H1 (cell line): ENCODE measurements around the gene SLC8A1. TPM values are rescaled to one million over a fixed set of nuclear protein-coding genes. Genes with fewer than 3 reads are reported as not detected.

ENCODE experiments used
- CTCF ChIA-PET: fragments of 300-600 bp; sonication (Branson Sonifier 250); formaldehyde crosslinking; loops from one replicate; lab custom pipeline; 2021; ENCODE audit not compliant: partially characterized antibody; lab: Charles Lee
- POLR2A ChIA-PET: fragments of 300-600 bp; sonication (Branson Sonifier 250); formaldehyde crosslinking; loops from one replicate; lab custom pipeline; 2021; ENCODE audit warnings: inconsistent platforms; ENCODE audit not compliant: partially characterized antibody; lab: Charles Lee
- DNase-seq, 2 experiments: peaks; one replicate each; pipeline versions ENCODE4 v3.0.0 to v3.0.0-alpha.2; 2010 to 2022; ENCODE audit warnings: low spot score in 2 of 2, low read depth in 1 of 2, mixed read lengths in 1 of 2
- FAIRE-seq: peaks from 2 replicates; lab custom pipeline; 2011; peaks lifted over from hg19 to GRCh38; lab: Jason Lieb, UNC
- H2AFZ ChIP-seq: 2 replicates; pipeline ENCODE4 v1.8.1; 2012; ENCODE audit warnings: low read length, inconsistent platforms
- H2AK5ac ChIP-seq: 2 replicates; pipeline ENCODE4 v1.6.1; 2013; ENCODE audit warnings: low read depth, low read length
- H2BK120ac ChIP-seq: replicated peaks from 2 replicates; pipeline ENCODE3; 2013; ENCODE audit warnings: low read depth, low read length, inconsistent platforms
- H2BK12ac ChIP-seq: 2 replicates; pipeline ENCODE4 v1.6.1; 2013; ENCODE audit warnings: low read depth, low read length
- H2BK15ac ChIP-seq: 2 replicates; pipeline ENCODE4 v1.6.1; 2013; ENCODE audit warnings: low read length
- H2BK20ac ChIP-seq: 2 replicates; pipeline ENCODE4 v1.6.1; 2013; ENCODE audit warnings: low read length
- H2BK5ac ChIP-seq: 2 replicates; pipeline ENCODE4 v1.6.1; 2013; ENCODE audit warnings: low read depth, low read length
- H3K14ac ChIP-seq: 2 replicates; pipeline ENCODE4 v1.6.1; 2013; ENCODE audit warnings: inconsistent platforms; ENCODE audit not compliant: insufficient read length
- H3K18ac ChIP-seq: 2 replicates; pipeline ENCODE4 v1.6.1; 2013; ENCODE audit warnings: low read length; ENCODE audit errors: extremely low read depth
- H3K23ac ChIP-seq: 2 replicates; pipeline ENCODE4 v1.6.1; 2013; ENCODE audit warnings: inconsistent platforms; ENCODE audit not compliant: insufficient read length
- H3K23me2 ChIP-seq: 2 replicates; pipeline ENCODE4 v1.6.1; 2013; ENCODE audit warnings: low read depth, low read length
- H3K27ac ChIP-seq: 2 replicates; pipeline ENCODE4 v1.6.1; 2011; ENCODE audit warnings: low read depth, low read length, inconsistent platforms
- H3K27me3 ChIP-seq, 4 experiments: replicated peaks in 1 of 4; 1 replicate in 1 of 4; 2 replicates in 3 of 4; pipeline versions ENCODE4 v1.6.1 to v1.8.1; 2011 to 2013; ENCODE audit warnings: low read length in 3 of 4, mild to moderate bottlenecking in 3 of 4, inconsistent platforms in 2 of 4, mixed read lengths in 2 of 4, moderate library complexity in 1 of 4; ENCODE audit not compliant: control insufficient read depth in 3 of 4, insufficient read depth in 3 of 4; ENCODE audit errors: extremely low read depth in 1 of 4
- H3K36me3 ChIP-seq, 4 experiments: 2 replicates each; pipeline versions ENCODE4 v1.6.1 to v1.8.1; 2011 to 2013; ENCODE audit warnings: mild to moderate bottlenecking in 4 of 4, low read length in 3 of 4, moderate library complexity in 2 of 4, control low read depth in 1 of 4, inconsistent platforms in 1 of 4; ENCODE audit not compliant: insufficient read depth in 4 of 4, control insufficient read depth in 2 of 4
- H3K4ac ChIP-seq: replicated peaks from 2 replicates; pipeline ENCODE3; 2013; ENCODE audit warnings: low read length, low read depth, mixed read lengths, inconsistent platforms; ENCODE audit not compliant: insufficient read length
- H3K4me1 ChIP-seq, 4 experiments: replicated peaks in 1 of 4; 1 replicate in 1 of 4; 2 replicates in 3 of 4; pipeline versions ENCODE4 v1.6.1 to v1.8.1; 2011 to 2013; ENCODE audit warnings: low read length in 3 of 4, inconsistent platforms in 2 of 4, mixed read lengths in 1 of 4; ENCODE audit not compliant: insufficient read depth in 4 of 4, control insufficient read depth in 3 of 4
- H3K4me2 ChIP-seq, 2 experiments: 2 replicates each; pipeline versions ENCODE4 v1.6.1 to v1.8.1; 2011 to 2013; ENCODE audit warnings: low read depth in 2 of 2, low read length in 2 of 2, control low read depth in 1 of 2, inconsistent platforms in 1 of 2, mild to moderate bottlenecking in 1 of 2; ENCODE audit not compliant: insufficient read depth in 1 of 2
- H3K4me3 ChIP-seq, 4 experiments: fragments of 200-600, 300-600 bp in 1 of 4; sonication (generic), shearing (Covaris generic), sonication (Bioruptor Twin) in 1 of 4; 2 replicates each; pipeline versions ENCODE4 v1.5.1 to v1.8.1; 2011 to 2016; ENCODE audit warnings: low read length in 4 of 4, low read depth in 3 of 4, control low read depth in 2 of 4, inconsistent platforms in 2 of 4, mild to moderate bottlenecking in 2 of 4, mixed read lengths in 1 of 4, moderate library complexity in 1 of 4; ENCODE audit not compliant: insufficient read depth in 2 of 4; ENCODE audit errors: extremely low read depth in 1 of 4
- H3K56ac ChIP-seq: replicated peaks from 2 replicates; pipeline ENCODE3; 2013; ENCODE audit warnings: low read depth, mild to moderate bottlenecking, mixed read lengths, low read length, inconsistent platforms; ENCODE audit not compliant: insufficient read length
- H3K79me1 ChIP-seq: 2 replicates; pipeline ENCODE4 v1.6.1; 2013; ENCODE audit warnings: low read depth, low read length, control low read depth
- H3K79me2 ChIP-seq, 2 experiments: 2 replicates each; pipeline versions ENCODE4 v1.6.1 to v1.8.1; 2012 to 2013; ENCODE audit warnings: low read length in 2 of 2, mild to moderate bottlenecking in 2 of 2, inconsistent platforms in 1 of 2; ENCODE audit not compliant: insufficient read depth in 2 of 2, control insufficient read depth in 1 of 2
- H3K9ac ChIP-seq, 4 experiments: replicated peaks in 1 of 4; 1 replicate in 1 of 4; 2 replicates in 3 of 4; pipeline versions ENCODE4 v1.6.1 to v1.8.1; 2011 to 2013; ENCODE audit warnings: low read depth in 3 of 4, low read length in 3 of 4, control low read depth in 2 of 4, mild to moderate bottlenecking in 2 of 4, moderate library complexity in 2 of 4, inconsistent platforms in 1 of 4; ENCODE audit errors: extremely low read depth in 1 of 4
- H3K9me3 ChIP-seq, 2 experiments: 2 replicates each; pipeline versions ENCODE4 v1.6.1 to v1.8.1; 2012 to 2013; ENCODE audit warnings: mild to moderate bottlenecking in 2 of 2, moderate library complexity in 2 of 2, control low read depth in 1 of 2, inconsistent platforms in 1 of 2, low read depth in 1 of 2, low read length in 1 of 2, mixed read lengths in 1 of 2; ENCODE audit not compliant: insufficient read depth in 2 of 2
- H4K20me1 ChIP-seq, 2 experiments: replicated peaks in 1 of 2; 2 replicates each; pipeline versions ENCODE3 to v1.8.1; 2011 to 2013; ENCODE audit warnings: inconsistent platforms in 2 of 2, low read length in 2 of 2, mild to moderate bottlenecking in 1 of 2; ENCODE audit not compliant: insufficient read depth in 2 of 2, control insufficient read depth in 1 of 2
- H4K5ac ChIP-seq: 2 replicates; pipeline ENCODE4 v1.6.1; 2013; ENCODE audit warnings: low read length, low read depth, mixed read lengths, inconsistent platforms; ENCODE audit not compliant: insufficient read length
- H4K8ac ChIP-seq: 2 replicates; pipeline ENCODE4 v1.8.0; 2013; ENCODE audit warnings: mild to moderate bottlenecking, moderate library complexity, low read length, inconsistent platforms; ENCODE audit not compliant: insufficient read depth; ENCODE audit errors: extremely low read depth
- H4K91ac ChIP-seq: replicated peaks from 2 replicates; pipeline ENCODE3; 2013; ENCODE audit warnings: low read length, mixed read lengths, inconsistent platforms; ENCODE audit not compliant: insufficient read length
- E2F6 ChIP-seq: IDR thresholded peaks from 2 replicates; pipeline ENCODE4 v1.6.1; 2012; ENCODE audit warnings: inconsistent platforms
- TAF1 ChIP-seq: IDR thresholded peaks from 2 replicates; pipeline ENCODE4 v1.6.1; 2011; ENCODE audit warnings: mild to moderate bottlenecking, low read depth, low read length
- TBP ChIP-seq: IDR thresholded peaks from 2 replicates; pipeline ENCODE4 v1.6.1; 2011; ENCODE audit warnings: low read depth, low read length, improper control_type of control experiment
- WGBS, 2 experiments: shearing (Covaris generic) in 1 of 2; methylation state at CpG; one replicate each; pipeline versions ENCODE4 v1.1.6 to v1.1.7; 2013 to 2015; ENCODE audit warnings: low lambda C conversion rate in 2 of 2, mixed read lengths in 2 of 2, inconsistent platforms in 1 of 2, low coverage in 1 of 2, missing lambda C conversion rate in 1 of 2; ENCODE audit not compliant: insufficient replicate concordance in 2 of 2, insufficient coverage in 1 of 2, insufficient read length in 1 of 2; ENCODE audit errors: extremely low coverage in 1 of 2, missing lambda C conversion rate in 1 of 2; 5-methylcytosine and 5-hydroxymethylcytosine counted together
- polyA plus RNA-seq, 7 experiments: library from polyadenylated mRNA; depleted of rRNA in 3 of 7; stranded (reverse) in 5 of 7; unstranded in 2 of 7; fragments of >200 nt in 5 of 7; fragments of 200-250 nt in 2 of 7; gene quantifications; 1 replicate in 5 of 7; 2 replicates in 1 of 7; 4 replicates in 1 of 7; pipeline versions ENCODE4 v1.2.1 to v1.2.3, GENCODE V29; 2011 to 2013; ENCODE audit warnings: missing spikeins in 2 of 7, mixed read lengths in 2 of 7
- total RNA-seq: library from RNA; stranded (reverse); fragmentation: NEBNext Ultra II Directional; extraction: Animal tissue kit (Norgen Biotek cat#: 25700); gene quantifications from 2 replicates; pipeline ENCODE4 v1.2.1, GENCODE V29; 2021

The SLC8A1 gene
- total and polyA plus RNA-seq, 2 of the 8 experiments (the other 6 are each of a cell fraction or from before 2014, with no cell fraction given) = 0.68 to 3.6 TPM

- no peak overlapping the region for H2BK120ac ChIP-seq
- no peak overlapping the region for H3K9ac ChIP-seq
- H2BK15ac ChIP-seq = no peak overlapping the region
- no peak overlapping the region for H2BK20ac ChIP-seq
- H3K4me3 ChIP-seq = no peak overlapping the region
- FAIRE-seq = no peak
- H2BK5ac ChIP-seq = no peak overlapping the region
- H3K36me3 ChIP-seq = no peaks in the 10 kb centered on the region
- no peak overlapping the region for H3K27ac ChIP-seq
- no peaks in the 10 kb centered on the region for H3K23me2 ChIP-seq
- no peak for DNase-seq
- no peak overlapping the region for H3K4ac ChIP-seq
- H3K14ac ChIP-seq = no peak overlapping the region
- no peak for TF ChIP-seq TBP
- TF ChIP-seq TAF1 = no peak
- TF ChIP-seq E2F6 = no peak
- WGBS, 2 experiments = 87% methylated on average over 5 of the region's 5 CpGs; no CpG with 5 or more reads in 1 of the 2 experiments
- H3K79me1 ChIP-seq = no peaks in the 10 kb centered on the region
- 0 out of 2 replicates have a peak overlapping the region, but pooled peaks have one; percentile 23 for H2AFZ ChIP-seq
- H3K23ac ChIP-seq = no peak overlapping the region
- H3K56ac ChIP-seq = no peak overlapping the region
- ChIA-PET POLR2A (no interaction called here), CTCF (interaction anchor here (0.9 to 1.3 kb wide), 4 partner anchors 11 to 27 kb away, joined by 3 to 5 read pairs (median 4); partner anchors contain the start of gene SLC8A1)
- no peaks in the 10 kb centered on the region for H3K9me3 ChIP-seq
- no peak overlapping the region for H3K18ac ChIP-seq
- no peaks in the 10 kb centered on the region for H3K27me3 ChIP-seq
- no peaks in the 10 kb centered on the region for H3K4me1 ChIP-seq
- H4K5ac ChIP-seq = no peak overlapping the region
- H3K4me2 ChIP-seq = no peak overlapping the region
- H4K20me1 ChIP-seq = no peaks in the 10 kb centered on the region
- no peaks in the 10 kb centered on the region for H3K79me2 ChIP-seq
- H4K91ac ChIP-seq = no peak overlapping the region
- no peak overlapping the region for H4K8ac ChIP-seq
- no peak overlapping the region for H2BK12ac ChIP-seq
- no peak overlapping the region for H2AK5ac ChIP-seq
These were observed 19.2 kb upstream of the SLC8A1 start for GRCh38 chr2:40470822-40471813.
